ENCODE measurements around the gene YKT6.
"Not testable (repeated sequence)": the region's sequence is repeated elsewhere in the genome, so short reads cannot be mapped to it uniquely, and the experiment has no call there.

YKT6 gene

GRCh38 chr7:44200699-44201461 is at the start of gene YKT6:
TSS of gene YKT6 (plus strand) at chr7:44200978. CDS start at chr7:44201136, 158 bp downstream.
- peak; percentile 98 for DNase-seq

- DNase-seq = no peak
These were observed 48.8 kb upstream of the YKT6 start for GRCh38 chr7:44151956-44152355.

- DNase-seq = no peak
These were observed 47.5 kb upstream of the YKT6 start for GRCh38 chr7:44152971-44153947.

- DNase-seq = no peak
These were observed 46.8 kb upstream of the YKT6 start for GRCh38 chr7:44153948-44154335.

GRCh38 chr7:44154703-44155102 is 46.1 kb upstream of the YKT6 start:
- DNase-seq = no peak

GRCh38 chr7:44155191-44156185 is 45.3 kb upstream of the YKT6 start:
- no peak for DNase-seq

- no peak for DNase-seq
These were observed 44.2 kb upstream of the YKT6 start for GRCh38 chr7:44156453-44157010.

GRCh38 chr7:44157116-44158080 is 43.4 kb upstream of the YKT6 start:
- no peak for DNase-seq

- no peak for DNase-seq
These were observed 42.5 kb upstream of the YKT6 start for GRCh38 chr7:44158096-44158872.

- DNase-seq = no peak
These were observed 41.7 kb upstream of the YKT6 start for GRCh38 chr7:44158873-44159631.

- no peak for DNase-seq
These were observed 40.8 kb upstream of the YKT6 start for GRCh38 chr7:44159824-44160630.

- DNase-seq = no peak
These were observed 39.4 kb upstream of the YKT6 start for GRCh38 chr7:44161371-44161770.

GRCh38 chr7:44162179-44162578 is 38.6 kb upstream of the YKT6 start:
- no peak for DNase-seq

GRCh38 chr7:44162785-44163395 is 37.9 kb upstream of the YKT6 start:
- DNase-seq = no peak

- no peak for DNase-seq
These were observed 37.2 kb upstream of the YKT6 start for GRCh38 chr7:44163591-44163990.

GRCh38 chr7:44167920-44168319 is 32.9 kb upstream of the YKT6 start:
- no peak for DNase-seq

GRCh38 chr7:44171901-44172300 is 28.9 kb upstream of the YKT6 start:
- DNase-seq = not testable (repeated sequence)

GRCh38 chr7:44172352-44172751 is 28.4 kb upstream of the YKT6 start:
- no peak for DNase-seq

Measured in NCI-H345 (cell line).